ENCODE data around the gene ZSCAN31.
"Not testable (repeated sequence)": the region's sequence is repeated elsewhere in the genome, so short reads cannot be mapped to it uniquely, and the experiment has no call there.

ZSCAN31 gene

GRCh38 chr6:28315628-28316027 is 20.3 kb downstream of the ZSCAN31 start:
- no peak overlapping the region for H3K4me3 ChIP-seq (ENCODE audit: low read length in 2 of 2)
- H3K27me3 ChIP-seq (ENCODE audit: control insufficient read depth in 1 of 2, insufficient read depth in 2 of 2, low read length in 2 of 2), result no peaks in the 10 kb centered on the region
- no peak overlapping the region for H3K27ac ChIP-seq (ENCODE audit: low read length)
- peaks cover 10 to 17% of the 10 kb centered on the region in 2 donors for H3K36me3 ChIP-seq (ENCODE audit: control insufficient read depth in 2 of 2, insufficient read depth in 2 of 2, low read length in 2 of 2)
- no peaks in the 10 kb centered on the region for H3K4me1 ChIP-seq (ENCODE audit: control insufficient read depth, insufficient read depth, low read length)
- no peak overlapping the region for H3K9ac ChIP-seq (ENCODE audit: low read length in 2 of 2)
- H3K9me3 ChIP-seq (ENCODE audit: control insufficient read depth in 2 of 2, low read length in 2 of 2), result peaks cover under 1 to 16% of the 10 kb centered on the region in 2 donors

- Histone ChIP-seq H3K4me3 (ENCODE audit: low read length in 2 of 2) (no peak overlapping the region), H3K27me3 (ENCODE audit: control insufficient read depth in 1 of 2, insufficient read depth in 2 of 2, low read length in 2 of 2) (no peaks in the 10 kb centered on the region), H3K27ac (ENCODE audit: low read length) (no peak overlapping the region), H3K9ac (ENCODE audit: low read length in 2 of 2) (no peak overlapping the region), H3K9me3 (ENCODE audit: control insufficient read depth in 2 of 2, low read length in 2 of 2) (peaks cover 2 to 10% of the 10 kb centered on the region in 2 donors), H3K36me3 (ENCODE audit: control insufficient read depth in 2 of 2, insufficient read depth in 2 of 2, low read length in 2 of 2) (peaks cover 10 to 15% of the 10 kb centered on the region in 2 donors), H3K4me1 (ENCODE audit: control insufficient read depth, insufficient read depth, low read length) (no peaks in the 10 kb centered on the region)
Measured at GRCh38 chr6:28312939-28313338, 23.0 kb downstream of the ZSCAN31 start.

- peaks cover 10 to 15% of the 10 kb centered on the region in 2 donors for H3K36me3 ChIP-seq (ENCODE audit: control insufficient read depth in 2 of 2, insufficient read depth in 2 of 2, low read length in 2 of 2)
- no peaks in the 10 kb centered on the region for H3K27me3 ChIP-seq (ENCODE audit: control insufficient read depth in 1 of 2, insufficient read depth in 2 of 2, low read length in 2 of 2)
- no peak overlapping the region for H3K9ac ChIP-seq (ENCODE audit: low read length in 2 of 2)
- no peak overlapping the region for H3K4me3 ChIP-seq (ENCODE audit: low read length in 2 of 2)
- peaks cover 6 to 10% of the 10 kb centered on the region in 2 donors for H3K9me3 ChIP-seq (ENCODE audit: control insufficient read depth in 2 of 2, low read length in 2 of 2)
- no peak overlapping the region for H3K27ac ChIP-seq (ENCODE audit: low read length)
- no peaks in the 10 kb centered on the region for H3K4me1 ChIP-seq (ENCODE audit: control insufficient read depth, insufficient read depth, low read length)
Measured at GRCh38 chr6:28311139-28311823, 24.7 kb downstream of the ZSCAN31 start.

- H3K9me3 ChIP-seq (ENCODE audit: control insufficient read depth in 2 of 2, low read length in 2 of 2); H3K4me3 ChIP-seq (ENCODE audit: low read length in 2 of 2); H3K36me3 ChIP-seq (ENCODE audit: control insufficient read depth in 2 of 2, insufficient read depth in 2 of 2, low read length in 2 of 2); H3K9ac ChIP-seq (ENCODE audit: low read length in 2 of 2); H3K4me1 ChIP-seq (ENCODE audit: control insufficient read depth, insufficient read depth, low read length); H3K27me3 ChIP-seq (ENCODE audit: control insufficient read depth in 1 of 2, insufficient read depth in 2 of 2, low read length in 2 of 2); H3K27ac ChIP-seq (ENCODE audit: low read length): not testable (repeated sequence)
Measured at GRCh38 chr6:28306363-28306762, 29.6 kb downstream of the ZSCAN31 start.

- Histone ChIP-seq H3K4me1 (ENCODE audit: control insufficient read depth, insufficient read depth, low read length) (no peaks in the 10 kb centered on the region), H3K9me3 (ENCODE audit: control insufficient read depth in 2 of 2, low read length in 2 of 2) (peaks cover 0 to 5% of the 10 kb centered on the region in 2 donors), H3K27me3 (ENCODE audit: control insufficient read depth in 1 of 2, insufficient read depth in 2 of 2, low read length in 2 of 2) (no peaks in the 10 kb centered on the region), H3K36me3 (ENCODE audit: control insufficient read depth in 2 of 2, insufficient read depth in 2 of 2, low read length in 2 of 2) (peaks cover 11 to 17% of the 10 kb centered on the region in 2 donors), H3K4me3 (ENCODE audit: low read length in 2 of 2) (no peak overlapping the region), H3K27ac (ENCODE audit: low read length) (no peak overlapping the region), H3K9ac (ENCODE audit: low read length in 2 of 2) (no peak overlapping the region)
Measured at GRCh38 chr6:28303570-28303969, 32.4 kb downstream of the ZSCAN31 start.

- no peaks in the 10 kb centered on the region for H3K4me1 ChIP-seq (ENCODE audit: control insufficient read depth, insufficient read depth, low read length)
- no peak overlapping the region for H3K4me3 ChIP-seq (ENCODE audit: low read length in 2 of 2)
- no peak overlapping the region for H3K9ac ChIP-seq (ENCODE audit: low read length in 2 of 2)
- H3K9me3 ChIP-seq (ENCODE audit: control insufficient read depth in 2 of 2, low read length in 2 of 2), result no peaks in the 10 kb centered on the region
- H3K27ac ChIP-seq (ENCODE audit: low read length), result no peak overlapping the region
- peaks cover 24% of the 10 kb centered on the region in 2 donors for H3K36me3 ChIP-seq (ENCODE audit: control insufficient read depth in 2 of 2, insufficient read depth in 2 of 2, low read length in 2 of 2)
- H3K27me3 ChIP-seq (ENCODE audit: control insufficient read depth in 1 of 2, insufficient read depth in 2 of 2, low read length in 2 of 2), result no peaks in the 10 kb centered on the region
Measured at GRCh38 chr6:28296520-28297060, 39.4 kb downstream of the ZSCAN31 start.

GRCh38 chr6:28295326-28295725 is 40.6 kb downstream of the ZSCAN31 start:
- Histone ChIP-seq H3K36me3 (ENCODE audit: control insufficient read depth in 2 of 2, insufficient read depth in 2 of 2, low read length in 2 of 2) (peaks cover 15 to 20% of the 10 kb centered on the region in 2 donors), H3K4me1 (ENCODE audit: control insufficient read depth, insufficient read depth, low read length) (no peaks in the 10 kb centered on the region), H3K27me3 (ENCODE audit: control insufficient read depth in 1 of 2, insufficient read depth in 2 of 2, low read length in 2 of 2) (no peaks in the 10 kb centered on the region), H3K9me3 (ENCODE audit: control insufficient read depth in 2 of 2, low read length in 2 of 2) (no peaks in the 10 kb centered on the region), H3K4me3 (ENCODE audit: low read length in 2 of 2) (no peak overlapping the region), H3K27ac (ENCODE audit: low read length) (no peak overlapping the region), H3K9ac (ENCODE audit: low read length in 2 of 2) (no peak overlapping the region)

GRCh38 chr6:28291573-28291972 is 44.4 kb downstream of the ZSCAN31 start:
- Histone ChIP-seq H3K27me3 (ENCODE audit: control insufficient read depth in 1 of 2, insufficient read depth in 2 of 2, low read length in 2 of 2) (no peaks in the 10 kb centered on the region), H3K27ac (ENCODE audit: low read length) (no peak overlapping the region), H3K4me1 (ENCODE audit: control insufficient read depth, insufficient read depth, low read length) (no peaks in the 10 kb centered on the region), H3K36me3 (ENCODE audit: control insufficient read depth in 2 of 2, insufficient read depth in 2 of 2, low read length in 2 of 2) (peaks cover 11 to 23% of the 10 kb centered on the region in 2 donors), H3K9me3 (ENCODE audit: control insufficient read depth in 2 of 2, low read length in 2 of 2) (no peaks in the 10 kb centered on the region), H3K4me3 (ENCODE audit: low read length in 2 of 2) (no peak overlapping the region), H3K9ac (ENCODE audit: low read length in 2 of 2) (no peak overlapping the region)

GRCh38 chr6:28282926-28283325 is 53.0 kb downstream of the ZSCAN31 start:
- Histone ChIP-seq H3K36me3 (ENCODE audit: control insufficient read depth in 2 of 2, insufficient read depth in 2 of 2, low read length in 2 of 2) (peaks cover 22 to 24% of the 10 kb centered on the region in 2 donors), H3K9ac (ENCODE audit: low read length in 2 of 2) (no peak overlapping the region), H3K9me3 (ENCODE audit: control insufficient read depth in 2 of 2, low read length in 2 of 2) (no peaks in the 10 kb centered on the region), H3K4me1 (ENCODE audit: control insufficient read depth, insufficient read depth, low read length) (no peaks in the 10 kb centered on the region), H3K4me3 (ENCODE audit: low read length in 2 of 2) (no peak overlapping the region), H3K27ac (ENCODE audit: low read length) (no peak overlapping the region), H3K27me3 (ENCODE audit: control insufficient read depth in 1 of 2, insufficient read depth in 2 of 2, low read length in 2 of 2) (no peaks in the 10 kb centered on the region)

- H3K9me3 ChIP-seq (ENCODE audit: control insufficient read depth in 2 of 2, low read length in 2 of 2), result no peaks in the 10 kb centered on the region
- peak within 1 kb of the TSS; percentile 64 to 88 for H3K4me3 ChIP-seq (ENCODE audit: low read length in 2 of 2)
- H3K36me3 ChIP-seq (ENCODE audit: control insufficient read depth in 2 of 2, insufficient read depth in 2 of 2, low read length in 2 of 2), result peaks cover 21 to 25% of the 10 kb centered on the region in 2 donors
- peak within 1 kb of the TSS; percentile 19 for H3K27ac ChIP-seq (ENCODE audit: low read length)
- H3K4me1 ChIP-seq (ENCODE audit: control insufficient read depth, insufficient read depth, low read length), result no peaks in the 10 kb centered on the region
- H3K9ac ChIP-seq (ENCODE audit: low read length in 2 of 2), result peak within 1 kb of the TSS; percentile 83 to 86
- no peaks in the 10 kb centered on the region for H3K27me3 ChIP-seq (ENCODE audit: control insufficient read depth in 1 of 2, insufficient read depth in 2 of 2, low read length in 2 of 2)
Measured at GRCh38 chr6:28281288-28282064, 54.5 kb downstream of the ZSCAN31 start, which contains the start of gene PGBD1. Gene PGBD1 (plus strand): TSS chr6:28281572. CDS start chr6:28283814, 2,242 bp downstream.

All from stomach smooth muscle (tissue), 2 donors.